EH (cell line): ENCODE data around the gene IP6K2.

ENCODE experiments used
- DNase-seq: peaks from one replicate; pipeline ENCODE4 v3.0.0-alpha.2; 2015; ENCODE audit warnings: low read depth

IP6K2 gene

GRCh38 chr3:48688737-48689075 lies 28.3 kb downstream of the IP6K2 start:
- no peak for DNase-seq

GRCh38 chr3:48688032-48688736 lies 28.8 kb downstream of the IP6K2 start:
- DNase-seq, result no peak

GRCh38 chr3:48687220-48687678 lies 29.8 kb downstream of the IP6K2 start:
- DNase-seq, result no peak

GRCh38 chr3:48686538-48687219 lies 30.3 kb downstream of the IP6K2 start:
- DNase-seq, result peak; percentile 19

- DNase-seq, result peak; percentile 80
Observed at GRCh38 chr3:48685603-48686511, 31.2 kb downstream of the IP6K2 start, which contains the start of gene NCKIPSD. Gene NCKIPSD, minus strand, starts transcription at chr3:48685915. Its CDS starts 108 bp downstream, at chr3:48685807.

GRCh38 chr3:48685293-48685602 lies 31.8 kb downstream of the IP6K2 start:
- no peak for DNase-seq

GRCh38 chr3:48684480-48685143 lies 32.4 kb downstream of the IP6K2 start:
- DNase-seq, result peak; percentile 64

GRCh38 chr3:48684054-48684349 lies 33.0 kb downstream of the IP6K2 start:
- DNase-seq, result peak; percentile 16

- DNase-seq, result no peak
Observed at GRCh38 chr3:48682786-48683185, 34.2 kb downstream of the IP6K2 start.

GRCh38 chr3:48681974-48682610 lies 34.9 kb downstream of the IP6K2 start:
- no peak for DNase-seq

- no peak for DNase-seq
Observed at GRCh38 chr3:48681541-48681880, 35.5 kb downstream of the IP6K2 start.

GRCh38 chr3:48680811-48681540 lies 36.0 kb downstream of the IP6K2 start:
- DNase-seq, result no peak

- DNase-seq, result no peak
Observed at GRCh38 chr3:48679411-48680391, 37.3 kb downstream of the IP6K2 start.

- DNase-seq, result no peak
Observed at GRCh38 chr3:48678566-48679380, 38.2 kb downstream of the IP6K2 start.

- DNase-seq, result peak; percentile 71
Observed at GRCh38 chr3:48678056-48678455, 39.0 kb downstream of the IP6K2 start.

- no peak for DNase-seq
Observed at GRCh38 chr3:48674505-48674904, 42.5 kb downstream of the IP6K2 start.

GRCh38 chr3:48672522-48672921 lies 44.5 kb downstream of the IP6K2 start:
- DNase-seq, result no peak

- DNase-seq, result no peak
Observed at GRCh38 chr3:48664929-48665328, 52.1 kb downstream of the IP6K2 start.

- DNase-seq, result no peak
Observed at GRCh38 chr3:48664313-48664644, 52.7 kb downstream of the IP6K2 start.
